Measurements from ENCODE around the gene HAGHL. TPM values are rescaled to one million over a fixed set of nuclear protein-coding genes. Genes with fewer than 3 reads are reported as not detected.

The HAGHL gene
- total RNA-seq, 1 experiment from 2014 or later, result 74.8 TPM

GRCh38 chr16:764848-765487 lies 38.1 kb downstream of the HAGHL start:
- Histone ChIP-seq H3K4me2 (ENCODE audit: low read length) (no peak overlapping the region), H3K4me3 (replicated peaks in 1 of 2; ENCODE audit: low read depth in 1 of 2, low read length in 2 of 2) (no peak overlapping the region), H3K27me3 (ENCODE audit: insufficient read depth, low read length) (no peaks in the 10 kb centered on the region), H4K20me1 (ENCODE audit: insufficient read depth) (no peaks in the 10 kb centered on the region), H3K4me1 (ENCODE audit: control insufficient read depth in 1 of 2, insufficient read depth in 2 of 2, low read length in 2 of 2) (peaks cover 22 to 36% of the 10 kb centered on the region in 2 experiments), H3K36me3 (ENCODE audit: control insufficient read depth in 1 of 2, insufficient read depth in 2 of 2, low read length in 2 of 2) (peaks cover 7 to 11% of the 10 kb centered on the region in 2 experiments; a peak in 3 of 4 replicates), H3K79me2 (ENCODE audit: insufficient read depth, low read length) (peaks cover 26% of the 10 kb centered on the region), H3K9me2 (ENCODE audit: insufficient read depth) (no peaks in the 10 kb centered on the region), H3K27ac (ENCODE audit: low read depth, low read length) (no peak overlapping the region), H2AFZ (ENCODE audit: low read depth, low read length, poor library complexity, severe bottlenecking) (no peak overlapping the region), H3K9ac (ENCODE audit: low read length) (no peak overlapping the region), H3K9me3 (ENCODE audit: control insufficient read depth in 1 of 2, insufficient read depth in 1 of 2, low read depth in 1 of 2, low read length in 2 of 2) (no peaks in the 10 kb centered on the region)
- ChIA-PET CTCF (no interaction called here), RAD21 (ENCODE audit: low non-redundant PET in 1 of 2, low total read pairs in 2 of 2, uncharacterized antibody in 2 of 2, unreplicated experiment in 2 of 2) (no interaction called here), POLR2A (no interaction called here)
- intact Hi-C loops (cut with micrococcal nuclease), result no loop called here
- ATAC-seq (no peak), DNase-seq (ENCODE audit: low read depth, low spot score) (no peak)
- BruUV-seq (replicated peaks), result no TSS peak
- TF ChIP-seq SP1 (IDR thresholded peaks at IDR 0.05; ENCODE audit: low read depth) (no peak), ATF3 (IDR thresholded peaks at IDR 0.05) (no peak), SIN3A (IDR thresholded peaks at IDR 0.05; ENCODE audit: low read depth) (no peak)

GRCh38 chr16:765488-765865 lies 38.6 kb downstream of the HAGHL start:
- ChIA-PET POLR2A (no interaction called here), RAD21 (ENCODE audit: low non-redundant PET in 1 of 2, low total read pairs in 2 of 2, uncharacterized antibody in 2 of 2, unreplicated experiment in 2 of 2) (no interaction called here), CTCF (no interaction called here)
- ATAC-seq, result no peak
- Histone ChIP-seq H3K36me3 (ENCODE audit: control insufficient read depth in 1 of 2, insufficient read depth in 2 of 2, low read length in 2 of 2) (peaks cover 7 to 11% of the 10 kb centered on the region in 2 experiments; a peak in 3 of 4 replicates), H3K79me2 (ENCODE audit: insufficient read depth, low read length) (peaks cover 26% of the 10 kb centered on the region), H3K27ac (ENCODE audit: low read depth, low read length) (no peak overlapping the region), H3K9me2 (ENCODE audit: insufficient read depth) (no peaks in the 10 kb centered on the region), H3K4me3 (replicated peaks in 1 of 2; ENCODE audit: low read depth in 1 of 2, low read length in 2 of 2) (no peak overlapping the region), H4K20me1 (ENCODE audit: insufficient read depth) (no peaks in the 10 kb centered on the region), H2AFZ (ENCODE audit: low read depth, low read length, poor library complexity, severe bottlenecking) (no peak overlapping the region), H3K4me1 (ENCODE audit: control insufficient read depth in 1 of 2, insufficient read depth in 2 of 2, low read length in 2 of 2) (peaks cover 17 to 31% of the 10 kb centered on the region in 2 experiments), H3K9me3 (ENCODE audit: control insufficient read depth in 1 of 2, insufficient read depth in 1 of 2, low read depth in 1 of 2, low read length in 2 of 2) (no peaks in the 10 kb centered on the region), H3K9ac (ENCODE audit: low read length) (no peak overlapping the region), H3K4me2 (ENCODE audit: low read length) (no peak overlapping the region), H3K27me3 (ENCODE audit: insufficient read depth, low read length) (no peaks in the 10 kb centered on the region)
- DNase-seq (ENCODE audit: low read depth, low spot score), result no peak
- no TSS peak for BruUV-seq (replicated peaks)
- TF ChIP-seq SRF (IDR thresholded peaks at IDR 0.05; ENCODE audit: low read depth) (no peak), ZFX (IDR thresholded peaks at IDR 0.05) (no peak), POLR2A (IDR thresholded peaks at IDR 0.05; ENCODE audit: borderline replicate concordance, extremely low read depth, insufficient read depth, insufficient read length) (no peak), POLR2AphosphoS5 (IDR thresholded peaks at IDR 0.05; ENCODE audit: low read depth, low read length) (no peak), RAD21 (IDR thresholded peaks at IDR 0.05; ENCODE audit: low read depth) (no peak), CEBPB (IDR thresholded peaks at IDR 0.05; ENCODE audit: low read depth) (no peak), FOSL1 (IDR thresholded peaks at IDR 0.05; ENCODE audit: low read depth) (no peak), EZH2phosphoT487 (IDR thresholded peaks at IDR 0.05; ENCODE audit: borderline replicate concordance) (no peak), ATF3 (IDR thresholded peaks at IDR 0.05) (no peak), EGR1 (IDR thresholded peaks at IDR 0.05; ENCODE audit: low read depth) (no peak), MAX (IDR thresholded peaks at IDR 0.05) (no peak), SIN3A (IDR thresholded peaks at IDR 0.05; ENCODE audit: low read depth) (no peak), EZH2 (IDR thresholded peaks at IDR 0.05) (no peak), CBX3 (IDR thresholded peaks at IDR 0.05; ENCODE audit: low read depth) (no peak)
- intact Hi-C loops (cut with micrococcal nuclease), result no loop called here
